NCI-H82 (cell line): ENCODE results near the gene SH3PXD2B.
A peak's percentile ranks its signal among the peaks of the same experiment; 100 is the strongest.
"Not testable (repeated sequence)": the region's sequence is repeated elsewhere in the genome, so short reads cannot be mapped to it uniquely, and the experiment has no call there.

Experiments used
- DNase-seq: peaks from one replicate; lab custom pipeline; 2025; lab: John Stamatoyannopoulos, UW

The SH3PXD2B gene

GRCh38 chr5:172302047-172302710 is 152.1 kb downstream of the SH3PXD2B start:
- DNase-seq, result no peak

- no peak for DNase-seq
Observed at GRCh38 chr5:172299916-172300439, 154.3 kb downstream of the SH3PXD2B start.

- DNase-seq, result no peak
Observed at GRCh38 chr5:172294831-172295230, 159.5 kb downstream of the SH3PXD2B start.

GRCh38 chr5:172293745-172294342 is 160.5 kb downstream of the SH3PXD2B start:
- no peak for DNase-seq

GRCh38 chr5:172293054-172293744 is 161.1 kb downstream of the SH3PXD2B start:
- peak; percentile 77 for DNase-seq

GRCh38 chr5:172291837-172292236 is 162.5 kb downstream of the SH3PXD2B start:
- DNase-seq, result not testable (repeated sequence)

- DNase-seq, result no peak
Observed at GRCh38 chr5:172288465-172288864, 165.9 kb downstream of the SH3PXD2B start.

GRCh38 chr5:172287140-172287539 is 167.2 kb downstream of the SH3PXD2B start:
- DNase-seq, result not testable (repeated sequence)

- no peak for DNase-seq
Observed at GRCh38 chr5:172285226-172286143, 168.8 kb downstream of the SH3PXD2B start.

- DNase-seq, result peak; percentile 51
Observed at GRCh38 chr5:172284611-172284980, 169.7 kb downstream of the SH3PXD2B start.

GRCh38 chr5:172283862-172284610 is 170.3 kb downstream of the SH3PXD2B start:
- DNase-seq, result peak; percentile 86

GRCh38 chr5:172283020-172283861 is 171.1 kb downstream of the SH3PXD2B start, which contains the start of gene UBTD2:
UBTD2 (minus strand) TSS chr5:172283764; CDS start chr5:172283665, 99 bp downstream.
- DNase-seq, result peak; percentile 81

- no peak for DNase-seq
Observed at GRCh38 chr5:172282272-172283019, 171.9 kb downstream of the SH3PXD2B start.

- DNase-seq, result peak; percentile 36
Observed at GRCh38 chr5:172281346-172281745, 173.0 kb downstream of the SH3PXD2B start.

- DNase-seq, result peak; percentile 70
Observed at GRCh38 chr5:172280929-172281328, 173.4 kb downstream of the SH3PXD2B start.

- no peak for DNase-seq
Observed at GRCh38 chr5:172280317-172280716, 174.0 kb downstream of the SH3PXD2B start.

- no peak for DNase-seq
Observed at GRCh38 chr5:172278356-172278755, 176.0 kb downstream of the SH3PXD2B start.

- DNase-seq, result no peak
Observed at GRCh38 chr5:172276214-172276613, 178.1 kb downstream of the SH3PXD2B start.
